ENCODE data around the gene MIOS. TPM values are rescaled to one million over a fixed set of nuclear protein-coding genes. Genes with fewer than 3 reads are reported as not detected.

MIOS gene
- 41.7 TPM for total RNA-seq (2013)
- polyA plus RNA-seq, result 10 to 100 TPM; 18.3 to 32.6 (median 20.2) TPM
- 29.1 and 44.8 TPM in 2 replicates for polyA minus RNA-seq
- total RNA-seq, result 24.3 to 88.4 (median 55.4) reads per million in 11 experiments

DNA sequence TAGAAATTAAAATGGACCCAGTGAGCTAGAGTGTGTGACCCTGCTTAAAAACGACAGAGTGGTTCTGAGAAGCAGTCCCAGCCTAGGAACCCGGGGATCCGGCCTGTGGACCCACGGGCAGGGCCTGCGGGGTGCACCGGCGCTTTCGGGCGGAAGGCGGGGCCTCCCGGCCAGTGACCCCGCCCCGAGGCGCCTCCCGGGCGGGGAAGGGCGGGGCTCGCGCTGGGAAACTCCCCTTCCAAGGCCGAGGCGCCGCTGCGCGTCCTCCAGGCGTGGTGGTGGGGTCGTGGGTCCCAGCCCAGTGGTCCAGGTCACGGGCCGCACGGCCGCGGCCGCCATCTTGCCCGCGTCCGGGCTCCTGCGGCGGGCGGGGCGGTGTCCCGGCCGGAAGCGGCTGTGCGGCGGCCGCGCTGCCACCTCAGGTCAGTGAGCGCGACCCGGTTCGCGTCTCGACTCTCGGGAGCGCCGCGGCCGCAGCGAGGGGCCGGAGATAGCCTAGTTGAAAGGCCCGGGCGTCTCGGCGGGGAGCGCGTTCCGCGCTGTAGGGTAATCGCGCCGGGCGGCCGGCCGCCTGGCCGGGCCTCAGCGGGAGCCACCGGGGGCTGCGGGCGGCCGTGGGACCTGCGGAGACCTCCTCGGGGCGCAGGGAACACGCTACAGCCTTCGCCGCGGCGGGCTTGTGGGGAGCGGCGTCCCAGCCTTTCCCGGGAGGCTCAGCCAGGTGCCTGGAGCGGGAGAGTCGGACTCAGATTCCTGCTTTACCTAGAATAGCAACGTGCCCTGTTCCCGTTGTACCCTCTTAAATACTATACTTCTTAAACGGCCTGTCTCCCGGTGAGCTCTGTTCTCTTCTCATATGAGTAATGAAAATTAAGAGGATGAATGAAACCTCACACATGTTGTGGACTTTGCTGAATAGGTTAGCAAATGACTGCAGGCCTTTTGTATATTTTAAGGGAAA is at the start of gene MIOS:
Gene MIOS, plus strand, starts transcription at position 234 of the 961 bp plus-strand sequence. CDS start 5,592 bp downstream, outside the sequence.
- peaks cover 34% of the 10 kb centered on the region for H3K4me1 Mint-ChIP-seq
- H4K20me1 ChIP-seq (ENCODE audit: insufficient read depth, low read length), result no peaks in the 10 kb centered on the region
- no peaks in the 10 kb centered on the region for H3K9me3 ChIP-seq (replicated peaks in 1 of 2; ENCODE audit: control insufficient read depth in 1 of 2, insufficient read depth in 1 of 2, low read length in 2 of 2)
- peak within 1 kb of the TSS; percentile 96 for H3K9ac ChIP-seq (ENCODE audit: insufficient read depth, low read length, poor library complexity, severe bottlenecking)
- peak within 1 kb of the TSS; percentile 79 for H3K4me2 ChIP-seq (replicated peaks; ENCODE audit: extremely low read depth, low read length, poor library complexity, severe bottlenecking)
- no peaks in the 10 kb centered on the region for H3K27me3 Mint-ChIP-seq (ENCODE audit: low read depth in 3 of 3)
- H3K36me3 ChIP-seq (replicated peaks in 1 of 2; ENCODE audit: control insufficient read depth in 1 of 2, insufficient read depth in 2 of 2, low read length in 2 of 2), result peaks cover 0 to 3% of the 10 kb centered on the region in 2 donors
- peaks cover 9 to 12% of the 10 kb centered on the region in 2 donors for H3K36me3 Mint-ChIP-seq
- peak within 1 kb of the TSS; percentile 63 to 98 (median 83) for H3K4me3 ChIP-seq (replicated peaks in 1 of 3; ENCODE audit: low read depth in 2 of 3, low read length in 3 of 3)
- H3K4me1 ChIP-seq (ENCODE audit: control insufficient read depth in 1 of 2, insufficient read depth in 2 of 2, low read length in 2 of 2), result peaks cover 33 to 51% of the 10 kb centered on the region in 2 donors
- TF ChIP-seq, protein P1, sequence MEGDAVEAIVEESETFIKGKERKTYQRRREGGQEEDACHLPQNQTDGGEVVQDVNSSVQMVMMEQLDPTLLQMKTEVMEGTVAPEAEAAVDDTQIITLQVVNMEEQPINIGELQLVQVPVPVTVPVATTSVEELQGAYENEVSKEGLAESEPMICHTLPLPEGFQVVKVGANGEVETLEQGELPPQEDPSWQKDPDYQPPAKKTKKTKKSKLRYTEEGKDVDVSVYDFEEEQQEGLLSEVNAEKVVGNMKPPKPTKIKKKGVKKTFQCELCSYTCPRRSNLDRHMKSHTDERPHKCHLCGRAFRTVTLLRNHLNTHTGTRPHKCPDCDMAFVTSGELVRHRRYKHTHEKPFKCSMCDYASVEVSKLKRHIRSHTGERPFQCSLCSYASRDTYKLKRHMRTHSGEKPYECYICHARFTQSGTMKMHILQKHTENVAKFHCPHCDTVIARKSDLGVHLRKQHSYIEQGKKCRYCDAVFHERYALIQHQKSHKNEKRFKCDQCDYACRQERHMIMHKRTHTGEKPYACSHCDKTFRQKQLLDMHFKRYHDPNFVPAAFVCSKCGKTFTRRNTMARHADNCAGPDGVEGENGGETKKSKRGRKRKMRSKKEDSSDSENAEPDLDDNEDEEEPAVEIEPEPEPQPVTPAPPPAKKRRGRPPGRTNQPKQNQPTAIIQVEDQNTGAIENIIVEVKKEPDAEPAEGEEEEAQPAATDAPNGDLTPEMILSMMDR (IDR thresholded peaks at IDR 0.05), result no peak
- H3K27ac Mint-ChIP-seq, result peak within 1 kb of the TSS; percentile 67 to 97 (median 94)
- peaks cover 48% of the 10 kb centered on the region for H3K79me2 ChIP-seq (ENCODE audit: insufficient read depth, low read length)
- H3K9me3 Mint-ChIP-seq, result no peaks in the 10 kb centered on the region
- peak within 1 kb of the TSS; percentile 73 to 89 for H3K27ac ChIP-seq (ENCODE audit: low read depth in 1 of 2, low read length in 2 of 2)
- WGBS (ENCODE audit: insufficient coverage), result under 1% methylated on average over 91 of the region's 96 CpGs
- H3K4me3 Mint-ChIP-seq, result peak within 1 kb of the TSS; percentile 80 to 83
- intact Hi-C loops (cut with micrococcal nuclease), result loop anchor here (10.0 kb wide), 4 partner anchors 78 to 398 kb away; partner anchors contain the start of genes UMAD1 (in 2 of the 2), C1GALT1 (in 1 of the 2) and GLCCI1 (in 1 of the 2)
- DNase-seq, result peak; percentile 78 to 89 (median 86)
- peak within 1 kb of the TSS; percentile 70 for H2AFZ ChIP-seq (ENCODE audit: insufficient read depth, low read depth, low read length, poor library complexity, severe bottlenecking)
- no peaks in the 10 kb centered on the region for H3K27me3 ChIP-seq (ENCODE audit: control insufficient read depth in 2 of 2, insufficient read depth in 2 of 2, low read length in 2 of 2)

DNA sequence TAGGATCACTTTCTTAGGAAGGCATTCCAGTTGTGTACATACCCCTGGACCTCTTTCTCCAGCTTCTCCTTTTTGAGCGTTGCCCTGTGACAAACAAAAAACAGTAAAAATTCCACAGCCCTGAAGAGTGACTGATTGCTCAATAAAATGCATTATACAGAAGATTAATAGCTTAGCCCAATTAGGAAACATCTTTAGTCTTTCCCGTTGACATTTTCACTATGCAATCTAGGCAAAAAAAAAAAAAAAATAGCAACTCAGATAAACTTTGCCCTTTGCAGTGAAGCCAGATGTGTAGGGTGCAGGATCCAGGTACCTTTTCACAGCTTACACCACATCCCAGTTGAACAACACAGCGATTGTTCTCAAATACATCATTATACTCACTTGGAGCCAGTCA is 48.9 kb upstream of the MIOS start:
- no peaks in the 10 kb centered on the region for H3K27me3 ChIP-seq (ENCODE audit: control insufficient read depth in 2 of 2, insufficient read depth in 2 of 2, low read length in 2 of 2)
- H3K4me1 Mint-ChIP-seq, result peaks cover 4% of the 10 kb centered on the region
- no peaks in the 10 kb centered on the region for H3K36me3 ChIP-seq (replicated peaks in 1 of 2; ENCODE audit: control insufficient read depth in 1 of 2, insufficient read depth in 2 of 2, low read length in 2 of 2)
- peak in 1 of 3 donors; percentile 19 for DNase-seq
- H3K27ac ChIP-seq (ENCODE audit: low read depth in 1 of 2, low read length in 2 of 2), result no peak overlapping the region
- H3K27me3 Mint-ChIP-seq (ENCODE audit: low read depth in 3 of 3), result peaks cover 0 to 2% (median 0%) of the 10 kb centered on the region in 3 donors
- no peaks in the 10 kb centered on the region for H3K4me1 ChIP-seq (ENCODE audit: control insufficient read depth in 1 of 2, insufficient read depth in 2 of 2, low read length in 2 of 2)
- H3K36me3 Mint-ChIP-seq, result no peaks in the 10 kb centered on the region
- intact Hi-C loops (cut with micrococcal nuclease), result no loop called here
- H2AFZ ChIP-seq (ENCODE audit: insufficient read depth, low read depth, low read length, poor library complexity, severe bottlenecking), result no peak overlapping the region
- H3K4me2 ChIP-seq (replicated peaks; ENCODE audit: extremely low read depth, low read length, poor library complexity, severe bottlenecking), result no peak overlapping the region
- no peak overlapping the region for H3K27ac Mint-ChIP-seq
- H3K9me3 ChIP-seq (replicated peaks in 1 of 2; ENCODE audit: control insufficient read depth in 1 of 2, insufficient read depth in 1 of 2, low read length in 2 of 2), result no peaks in the 10 kb centered on the region
- H4K20me1 ChIP-seq (ENCODE audit: insufficient read depth, low read length), result no peaks in the 10 kb centered on the region
- H3K9ac ChIP-seq (ENCODE audit: insufficient read depth, low read length, poor library complexity, severe bottlenecking), result no peak overlapping the region
- WGBS (ENCODE audit: insufficient coverage), result 100% methylated on average over 1 of the region's 3 CpGs
- no peaks in the 10 kb centered on the region for H3K79me2 ChIP-seq (ENCODE audit: insufficient read depth, low read length)
- H3K4me3 Mint-ChIP-seq, result no peak overlapping the region
- H3K9me3 Mint-ChIP-seq, result no peaks in the 10 kb centered on the region
- no peak overlapping the region for H3K4me3 ChIP-seq (replicated peaks in 1 of 3; ENCODE audit: low read depth in 2 of 3, low read length in 3 of 3)
- TF ChIP-seq, protein P1 (IDR thresholded peaks at IDR 0.05), result no peak
